MG63 (cell line): ENCODE data around the gene TRIM7. TPM values are rescaled to one million over a fixed set of nuclear protein-coding genes. Genes with fewer than 3 reads are reported as not detected.

Experiments used
- DNase-seq: peaks from one replicate; pipeline ENCODE4 v3.0.0-alpha.2; 2020
- H3K27me3 ChIP-seq: fragments of 250-450 bp; sonication (Bioruptor Pico); 2 replicates; pipeline ENCODE4 v1.5.1; 2020; ENCODE audit warnings: mild to moderate bottlenecking, moderate library complexity
- H3K36me3 ChIP-seq: fragments of 250-450 bp; sonication (Bioruptor Pico); 2 replicates; pipeline ENCODE4 v1.5.1; 2020; ENCODE audit warnings: mild to moderate bottlenecking, moderate library complexity
- H3K4me3 ChIP-seq: fragments of 250-450 bp; sonication (Bioruptor Pico); 2 replicates; pipeline ENCODE4 v1.5.1; 2020; ENCODE audit warnings: mild to moderate bottlenecking, moderate library complexity
- H3K9me3 ChIP-seq: fragments of 250-450 bp; sonication (Bioruptor Pico); 2 replicates; pipeline ENCODE4 v1.5.1; 2020; ENCODE audit warnings: mild to moderate bottlenecking, moderate library complexity
- total RNA-seq: library from RNA; depleted of rRNA; stranded (reverse); fragments of >200 nt; shearing (Covaris generic); gene quantifications from 2 replicates; pipeline ENCODE4 v1.2.3, GENCODE V29; 2014; ENCODE audit warnings: low replicate concordance

TRIM7 gene
- total RNA-seq, 1 experiment from 2014 or later = 22.6 TPM

- peak; percentile 42 for DNase-seq
- Histone ChIP-seq H3K4me3 (no peak overlapping the region), H3K9me3 (no peaks in the 10 kb centered on the region), H3K27me3 (no peaks in the 10 kb centered on the region; the same call in 1 of the 2 replicates), H3K36me3 (peaks cover 92% of the 10 kb centered on the region)
Measured at GRCh38 chr5:181235323-181235688, 30.3 kb upstream of the TRIM7 start.

- Histone ChIP-seq H3K27me3 (no peaks in the 10 kb centered on the region; the same call in 1 of the 2 replicates), H3K36me3 (peaks cover 91% of the 10 kb centered on the region), H3K4me3 (no peak overlapping the region), H3K9me3 (no peaks in the 10 kb centered on the region)
- DNase-seq = no peak
Measured at GRCh38 chr5:181234455-181235306, 29.7 kb upstream of the TRIM7 start.

- H3K9me3 ChIP-seq = no peaks in the 10 kb centered on the region
- peaks cover 91% of the 10 kb centered on the region for H3K36me3 ChIP-seq
- H3K4me3 ChIP-seq = no peak overlapping the region
- H3K27me3 ChIP-seq = no peaks in the 10 kb centered on the region; the same call in 1 of the 2 replicates
- no peak for DNase-seq
Measured at GRCh38 chr5:181233801-181234454, 28.9 kb upstream of the TRIM7 start.

- Histone ChIP-seq H3K9me3 (no peaks in the 10 kb centered on the region), H3K27me3 (no peaks in the 10 kb centered on the region; the same call in 1 of the 2 replicates), H3K36me3 (peaks cover 88% of the 10 kb centered on the region), H3K4me3 (no peak overlapping the region)
- DNase-seq = no peak
Measured at GRCh38 chr5:181233088-181233800, 28.2 kb upstream of the TRIM7 start.

GRCh38 chr5:181232593-181232992, 27.6 kb upstream of the TRIM7 start:
- H3K4me3 ChIP-seq = no peak overlapping the region
- no peaks in the 10 kb centered on the region for H3K9me3 ChIP-seq
- peaks cover 88% of the 10 kb centered on the region for H3K36me3 ChIP-seq
- H3K27me3 ChIP-seq = no peaks in the 10 kb centered on the region; the same call in 1 of the 2 replicates
- DNase-seq = no peak

- H3K36me3 ChIP-seq = peaks cover 86% of the 10 kb centered on the region
- DNase-seq = no peak
- no peaks in the 10 kb centered on the region; the same call in 1 of the 2 replicates for H3K27me3 ChIP-seq
- H3K9me3 ChIP-seq = no peaks in the 10 kb centered on the region
- H3K4me3 ChIP-seq = no peak overlapping the region
Measured at GRCh38 chr5:181231432-181231831, 26.4 kb upstream of the TRIM7 start.

- H3K36me3 ChIP-seq = peaks cover 84% of the 10 kb centered on the region
- H3K27me3 ChIP-seq = no peaks in the 10 kb centered on the region; the same call in 1 of the 2 replicates
- no peak for DNase-seq
- no peaks in the 10 kb centered on the region for H3K9me3 ChIP-seq
- no peak overlapping the region for H3K4me3 ChIP-seq
Measured at GRCh38 chr5:181230551-181230950, 25.6 kb upstream of the TRIM7 start.

- H3K9me3 ChIP-seq = no peaks in the 10 kb centered on the region
- no peak overlapping the region for H3K4me3 ChIP-seq
- no peaks in the 10 kb centered on the region; the same call in 1 of the 2 replicates for H3K27me3 ChIP-seq
- DNase-seq = no peak
- H3K36me3 ChIP-seq = peaks cover 86% of the 10 kb centered on the region
Measured at GRCh38 chr5:181229996-181230395, 25.0 kb upstream of the TRIM7 start.

GRCh38 chr5:181224390-181225229, 19.6 kb upstream of the TRIM7 start:
- no peak for DNase-seq
- peaks cover 45% of the 10 kb centered on the region for H3K36me3 ChIP-seq
- H3K27me3 ChIP-seq = no peaks in the 10 kb centered on the region
- H3K9me3 ChIP-seq = no peaks in the 10 kb centered on the region
- H3K4me3 ChIP-seq = peak overlapping the region; percentile 96

GRCh38 chr5:181223729-181224389, 18.9 kb upstream of the TRIM7 start:
- DNase-seq = no peak
- no peaks in the 10 kb centered on the region for H3K27me3 ChIP-seq
- peak overlapping the region; percentile 96 for H3K4me3 ChIP-seq
- H3K36me3 ChIP-seq = peaks cover 38% of the 10 kb centered on the region
- H3K9me3 ChIP-seq = no peaks in the 10 kb centered on the region

GRCh38 chr5:181223058-181223728, 18.2 kb upstream of the TRIM7 start, which contains the start of gene TRIM41:
Gene TRIM41 (plus strand): TSS chr5:181223281. CDS start chr5:181224000, 719 bp downstream.
- Histone ChIP-seq H3K9me3 (no peaks in the 10 kb centered on the region), H3K36me3 (peaks cover 35% of the 10 kb centered on the region), H3K27me3 (no peaks in the 10 kb centered on the region), H3K4me3 (peak within 1 kb of the TSS; percentile 96)
- peak; percentile 100 for DNase-seq

GRCh38 chr5:181222630-181223057, 17.6 kb upstream of the TRIM7 start:
- H3K36me3 ChIP-seq = peaks cover 29% of the 10 kb centered on the region
- DNase-seq = no peak
- H3K4me3 ChIP-seq = peak overlapping the region; percentile 96
- no peaks in the 10 kb centered on the region for H3K27me3 ChIP-seq
- no peaks in the 10 kb centered on the region for H3K9me3 ChIP-seq

GRCh38 chr5:181221792-181222629, 17.0 kb upstream of the TRIM7 start:
- H3K36me3 ChIP-seq = peaks cover 23% of the 10 kb centered on the region
- H3K9me3 ChIP-seq = no peaks in the 10 kb centered on the region
- no peaks in the 10 kb centered on the region for H3K27me3 ChIP-seq
- H3K4me3 ChIP-seq = peak overlapping the region; percentile 96
- peak; percentile 98 for DNase-seq

GRCh38 chr5:181221105-181221791, 16.3 kb upstream of the TRIM7 start:
- Histone ChIP-seq H3K9me3 (no peaks in the 10 kb centered on the region), H3K36me3 (peaks cover 17% of the 10 kb centered on the region), H3K4me3 (peak overlapping the region; percentile 1), H3K27me3 (no peaks in the 10 kb centered on the region)
- peak; percentile 86 for DNase-seq
